HG03558 (cell line): ENCODE results near the gene MAPKAPK5.
"Not testable (repeated sequence)": the region's sequence is repeated elsewhere in the genome, so short reads cannot be mapped to it uniquely, and the experiment has no call there.

ENCODE experiments used
- ATAC-seq: cut with Tn5 transposase; IDR thresholded peaks from one replicate; pipeline ENCODE4 v1.9.1; 2021; ENCODE audit warnings: moderate number of reproducible peaks; ENCODE audit not compliant: unreplicated experiment; ENCODE audit errors: extremely low read depth

Gene MAPKAPK5

GRCh38 chr12:111870706-111871105, 28.7 kb downstream of the MAPKAPK5 start:
- no peak for ATAC-seq

- ATAC-seq = no peak
These were observed 31.1 kb downstream of the MAPKAPK5 start for GRCh38 chr12:111873113-111873512.

GRCh38 chr12:111881716-111882115, 39.7 kb downstream of the MAPKAPK5 start:
- ATAC-seq = no peak

GRCh38 chr12:111886662-111887545, 44.9 kb downstream of the MAPKAPK5 start:
- ATAC-seq = no peak

GRCh38 chr12:111887926-111888745, 46.1 kb downstream of the MAPKAPK5 start:
- ATAC-seq = no peak

GRCh38 chr12:111893287-111893686, 51.3 kb downstream of the MAPKAPK5 start:
- no peak for ATAC-seq

GRCh38 chr12:111894556-111894955, 52.5 kb downstream of the MAPKAPK5 start:
- no peak for ATAC-seq

GRCh38 chr12:111901182-111901581, 59.2 kb downstream of the MAPKAPK5 start:
- no peak for ATAC-seq

- ATAC-seq = no peak
These were observed 62.5 kb downstream of the MAPKAPK5 start for GRCh38 chr12:111904446-111904975.

- ATAC-seq = no peak
These were observed 63.5 kb downstream of the MAPKAPK5 start for GRCh38 chr12:111905502-111905901.

GRCh38 chr12:111907740-111908139, 65.7 kb downstream of the MAPKAPK5 start:
- ATAC-seq = no peak

- ATAC-seq = no peak
These were observed 83.1 kb downstream of the MAPKAPK5 start for GRCh38 chr12:111925171-111925570.

- ATAC-seq = no peak
These were observed 84.6 kb downstream of the MAPKAPK5 start for GRCh38 chr12:111926631-111927030.

GRCh38 chr12:111927346-111927745, 85.3 kb downstream of the MAPKAPK5 start:
- ATAC-seq = no peak

- ATAC-seq = no peak
These were observed 90.2 kb downstream of the MAPKAPK5 start for GRCh38 chr12:111932241-111932640.

- ATAC-seq = no peak
These were observed 94.8 kb downstream of the MAPKAPK5 start for GRCh38 chr12:111936869-111937268.

- no peak for ATAC-seq
These were observed 95.4 kb downstream of the MAPKAPK5 start for GRCh38 chr12:111937429-111937828.

GRCh38 chr12:111942557-111942956, 100.5 kb downstream of the MAPKAPK5 start:
- ATAC-seq = no peak

- ATAC-seq = no peak
These were observed 101.9 kb downstream of the MAPKAPK5 start for GRCh38 chr12:111943929-111944328.

GRCh38 chr12:111950961-111951676, 109.1 kb downstream of the MAPKAPK5 start:
- ATAC-seq = not testable (repeated sequence)
